ENCODE results near the gene PSMB4. TPM values are rescaled to one million over a fixed set of nuclear protein-coding genes. Genes with fewer than 3 reads are reported as not detected.

Gene PSMB4
- total RNA-seq = 327 and 332 TPM in 2 replicates

GRCh38 chr1:151399324-151400171 lies at the start of gene PSMB4:
PSMB4 (plus strand) TSS chr1:151399573; CDS start chr1:151399588, 15 bp downstream.

GRCh38 chr1:151372058-151372934 lies 27.1 kb upstream of the PSMB4 start, which contains the start of gene SELENBP1:
SELENBP1 (minus strand) TSS chr1:151372705; CDS start chr1:151372641, 64 bp downstream.

Other genes with a start within 250 kb of the PSMB4 start
- gene TNFAIP8L2, start 242.9 kb upstream of the PSMB4 start, total RNA-seq = not detected in 2 replicates
- 7.2 and 9.7 TPM in 2 replicates for gene LYSMD1, start 233.7 kb upstream of the PSMB4 start, total RNA-seq
- 24.1 and 26.5 TPM in 2 replicates for gene SCNM1, start 233.4 kb upstream of the PSMB4 start, total RNA-seq
- gene TMOD4, start 223.6 kb upstream of the PSMB4 start, total RNA-seq = not detected in 2 replicates
- 40.7 and 59.0 TPM in 2 replicates for gene VPS72, start 209.4 kb upstream of the PSMB4 start, total RNA-seq
- 35.0 and 55.4 TPM in 2 replicates for gene PIP5K1A, start 201.0 kb upstream of the PSMB4 start, total RNA-seq
- 149 and 155 TPM in 2 replicates for gene PSMD4, start 144.8 kb upstream of the PSMB4 start, total RNA-seq
- gene ZNF687, start 117.3 kb upstream of the PSMB4 start, total RNA-seq = 19.5 and 20.5 TPM in 2 replicates
- 31.4 and 43.4 TPM in 2 replicates for gene PI4KB, start 72.2 kb upstream of the PSMB4 start, total RNA-seq
- 34.1 and 40.9 TPM in 2 replicates for gene RFX5, start 52.3 kb upstream of the PSMB4 start, total RNA-seq
- 7.7 and 8.6 TPM in 2 replicates for gene SELENBP1, start 26.9 kb upstream of the PSMB4 start, total RNA-seq
- 11.3 and 14.7 TPM in 2 replicates for gene POGZ, start 59.9 kb downstream of the PSMB4 start, total RNA-seq
- 5.8 and 10.7 TPM in 2 replicates for gene CGN, start 111.8 kb downstream of the PSMB4 start, total RNA-seq
- gene TUFT1, start 140.7 kb downstream of the PSMB4 start, total RNA-seq = 21.4 and 25.4 TPM in 2 replicates
- 10.6 and 16.1 TPM in 2 replicates for gene SNX27, start 212.5 kb downstream of the PSMB4 start, total RNA-seq